CD4-positive, alpha-beta T cell treated with Interleukin-17A for 4 hours (primary cell): ENCODE measurements around the gene ARFIP1.
"Not testable (repeated sequence)": the region's sequence is repeated elsewhere in the genome, so short reads cannot be mapped to it uniquely, and the experiment has no call there.

ENCODE experiments used
- DNase-seq: peaks from one replicate; pipeline ENCODE4 v3.0.0-alpha.2; 2020; ENCODE audit warnings: mixed read lengths

Gene ARFIP1

GRCh38 chr4:152847376-152847775 is 67.6 kb downstream of the ARFIP1 start:
- DNase-seq, result no peak

DNA sequence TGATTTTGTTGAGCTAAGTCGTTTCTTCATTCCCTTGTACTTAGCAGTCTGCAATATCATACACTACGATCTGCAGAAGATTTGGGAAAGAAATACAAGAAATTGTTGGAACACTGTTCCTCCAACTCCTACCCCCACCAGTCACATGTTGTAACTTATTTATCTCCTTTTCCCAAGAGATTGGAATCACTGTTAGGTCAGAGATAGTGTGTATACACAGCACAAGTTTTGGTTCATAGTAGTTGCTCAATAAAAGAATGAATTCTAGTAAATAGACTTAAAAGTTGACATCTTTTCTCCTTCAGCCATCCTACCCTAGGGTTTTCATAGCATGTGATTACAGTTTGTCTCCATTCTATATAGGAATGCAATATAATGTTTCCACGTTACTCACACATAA is 68.8 kb downstream of the ARFIP1 start:
- no peak for DNase-seq

DNA sequence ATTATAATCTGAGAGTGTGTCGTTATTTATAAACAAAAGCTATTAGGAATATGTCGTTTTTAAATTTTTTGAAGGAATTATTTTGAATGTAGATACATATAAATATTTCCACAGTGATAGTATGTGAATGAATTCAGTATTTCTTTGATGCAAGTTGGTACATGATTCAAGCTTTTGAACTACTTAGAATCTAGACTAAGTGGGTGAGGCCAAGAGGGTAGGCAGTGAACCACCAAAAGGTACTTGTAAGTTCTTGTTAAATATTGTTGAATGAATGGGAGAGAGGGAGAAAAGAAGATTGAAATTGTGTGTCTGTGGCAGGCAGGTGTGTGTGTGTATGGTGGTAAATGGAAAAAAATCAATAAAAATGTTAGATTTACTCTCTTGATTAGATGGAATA is 69.6 kb downstream of the ARFIP1 start:
- no peak for DNase-seq

- DNase-seq, result peak; percentile 53
Observed at GRCh38 chr4:152850377-152850776, 70.6 kb downstream of the ARFIP1 start.

- DNase-seq, result no peak
Observed at GRCh38 chr4:152851226-152851625, 71.5 kb downstream of the ARFIP1 start.

GRCh38 chr4:152853293-152853692 is 73.5 kb downstream of the ARFIP1 start:
- no peak for DNase-seq

GRCh38 chr4:152854016-152854415 is 74.3 kb downstream of the ARFIP1 start:
- not testable (repeated sequence) for DNase-seq

DNA sequence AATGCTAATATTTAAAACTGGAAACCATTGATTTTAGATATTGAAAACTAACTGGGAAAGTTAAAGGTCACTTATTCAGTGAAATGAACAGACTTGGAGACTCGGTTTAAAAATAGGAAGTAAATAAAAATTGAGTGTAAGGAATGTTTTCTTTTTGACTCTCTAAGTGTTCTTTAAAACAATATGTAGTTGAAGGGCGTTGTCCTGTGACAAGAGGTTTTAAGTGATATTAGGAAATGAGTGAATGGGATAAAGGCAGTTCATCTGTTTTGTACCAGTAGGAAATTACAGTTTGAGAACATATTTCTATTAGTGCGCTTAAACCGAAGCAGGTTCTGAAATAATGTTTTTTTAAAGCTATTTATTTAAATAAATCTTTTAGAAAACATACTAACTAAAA is 77.2 kb downstream of the ARFIP1 start:
- no peak for DNase-seq

DNA sequence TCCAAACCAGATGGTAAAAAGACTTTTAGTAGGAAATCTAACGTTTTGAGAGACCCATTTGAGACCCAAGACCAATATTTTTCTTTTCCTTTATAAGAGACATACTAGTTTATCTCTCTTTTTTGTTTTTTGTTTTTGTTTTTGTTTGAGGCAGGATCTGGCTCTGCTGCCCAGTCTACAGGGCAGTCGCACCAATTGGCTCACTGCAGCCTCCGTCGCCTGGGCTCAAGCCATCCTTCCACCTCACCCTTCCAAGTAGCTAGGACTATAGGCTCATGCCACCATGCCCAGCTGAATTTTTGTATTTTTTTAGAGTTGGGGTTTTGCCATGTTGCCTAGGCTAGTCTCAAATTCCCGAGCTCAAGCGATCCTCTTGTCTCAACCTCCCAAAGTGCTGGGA is 79.2 kb downstream of the ARFIP1 start:
- DNase-seq, result no peak

DNA sequence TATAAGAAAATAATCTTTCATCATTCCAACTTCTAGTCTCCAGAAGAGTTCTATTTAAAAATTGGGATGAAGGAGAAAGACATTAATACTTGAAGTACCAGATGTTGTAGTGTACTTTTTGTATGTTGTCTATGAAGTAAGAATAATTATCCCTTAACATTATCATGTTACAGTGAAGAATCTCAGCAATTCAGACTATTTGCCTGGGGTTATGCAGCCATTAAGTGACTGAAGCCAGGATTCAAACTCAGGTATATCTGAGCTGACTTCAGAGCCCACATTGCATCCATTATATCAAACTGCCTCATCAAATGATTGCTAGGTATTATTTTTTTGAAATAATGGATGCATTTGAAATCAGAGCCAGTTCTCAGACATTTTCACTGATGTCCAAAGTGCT is 80.3 kb downstream of the ARFIP1 start:
- no peak for DNase-seq

- no peak for DNase-seq
Observed at GRCh38 chr4:152862608-152863007, 82.9 kb downstream of the ARFIP1 start.

GRCh38 chr4:152864361-152864760 is 84.6 kb downstream of the ARFIP1 start:
- DNase-seq, result no peak

DNA sequence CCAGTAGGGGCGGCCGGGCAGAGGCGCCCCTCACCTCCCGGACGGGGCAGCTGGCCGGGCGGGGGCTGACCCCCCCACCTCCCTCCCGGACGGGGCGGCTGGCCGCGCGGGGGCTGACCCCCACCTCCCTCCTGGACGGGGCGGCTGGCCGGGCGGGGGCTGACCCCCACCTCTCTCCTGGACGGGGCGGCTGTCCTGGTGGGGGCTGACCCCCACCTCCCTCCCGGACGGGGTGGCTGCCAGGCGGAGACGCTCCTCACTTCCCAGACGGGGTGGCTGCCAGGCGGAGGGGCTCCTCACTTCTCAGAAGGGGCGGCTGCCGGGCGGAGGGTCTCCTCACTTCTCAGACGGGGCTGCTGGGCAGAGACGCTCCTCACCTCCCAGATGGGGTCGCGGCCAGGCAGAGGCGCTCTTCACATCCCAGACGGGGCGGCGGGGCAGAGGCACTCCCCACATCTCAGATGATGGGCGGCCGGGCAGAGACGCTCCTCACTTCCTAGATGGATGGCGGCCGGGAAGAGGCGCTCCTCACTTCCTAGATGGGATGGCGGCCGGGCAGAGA is 86.8 kb downstream of the ARFIP1 start:
- DNase-seq, result not testable (repeated sequence)

DNA sequence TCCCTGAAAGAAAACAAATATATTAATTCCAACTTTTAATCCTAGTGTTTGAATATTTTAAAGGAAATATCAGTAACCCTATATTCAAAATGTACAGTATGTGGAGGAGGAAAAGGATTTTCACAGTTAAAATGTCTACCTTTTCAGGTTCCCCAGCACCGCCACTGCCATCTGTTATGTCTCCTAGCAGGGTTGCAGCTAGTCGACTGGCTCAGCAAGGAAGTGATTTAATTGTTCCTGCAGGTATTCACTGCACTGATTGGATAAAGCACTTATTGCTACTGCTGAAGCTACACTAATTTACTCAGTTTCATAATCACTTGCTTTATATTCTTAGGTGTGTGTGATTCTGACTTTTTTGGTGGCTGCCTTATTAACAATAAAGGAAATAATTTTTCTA is 90.9 kb downstream of the ARFIP1 start:
- DNase-seq, result no peak

GRCh38 chr4:152875261-152875660 is 95.5 kb downstream of the ARFIP1 start:
- no peak for DNase-seq

DNA sequence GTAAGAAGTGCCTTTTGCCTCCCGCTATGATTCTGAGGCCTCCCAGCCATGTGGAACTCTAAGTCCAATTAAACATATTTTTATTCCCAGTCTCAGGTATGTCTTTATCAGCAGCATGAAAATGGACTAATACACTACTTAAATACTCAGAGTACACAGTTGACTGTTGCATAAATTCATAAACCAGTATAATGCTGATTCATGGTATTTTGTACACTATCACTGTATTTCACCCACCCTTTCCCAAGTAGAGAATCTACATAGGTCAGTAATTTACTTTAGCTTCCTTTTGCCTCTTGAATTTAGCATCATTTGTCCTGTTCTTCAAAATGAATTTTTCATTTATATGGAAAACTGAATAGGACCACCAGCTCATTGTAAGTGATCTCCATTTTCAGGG is 98.1 kb downstream of the ARFIP1 start:
- no peak for DNase-seq

GRCh38 chr4:152880263-152880662 is 100.5 kb downstream of the ARFIP1 start:
- no peak for DNase-seq

DNA sequence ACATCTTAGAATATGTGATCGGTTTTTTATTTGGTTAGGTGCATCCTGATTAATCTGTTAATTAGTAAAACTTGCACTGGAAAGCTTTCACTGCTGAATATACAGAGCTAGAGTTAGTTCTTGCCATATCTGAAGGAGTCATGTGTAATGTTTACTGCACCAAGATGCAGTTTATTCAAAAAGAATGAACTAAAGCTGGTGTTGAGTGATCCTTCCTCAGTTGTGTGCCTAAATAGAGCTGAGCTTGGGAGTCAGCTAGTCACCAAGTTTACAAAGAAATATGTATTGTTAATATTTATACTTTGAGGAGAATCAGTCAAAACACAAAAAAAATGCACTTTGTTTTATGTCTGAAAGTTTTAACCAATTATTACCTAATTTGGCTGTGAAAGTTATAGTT is 102.2 kb downstream of the ARFIP1 start:
- no peak for DNase-seq

DNA sequence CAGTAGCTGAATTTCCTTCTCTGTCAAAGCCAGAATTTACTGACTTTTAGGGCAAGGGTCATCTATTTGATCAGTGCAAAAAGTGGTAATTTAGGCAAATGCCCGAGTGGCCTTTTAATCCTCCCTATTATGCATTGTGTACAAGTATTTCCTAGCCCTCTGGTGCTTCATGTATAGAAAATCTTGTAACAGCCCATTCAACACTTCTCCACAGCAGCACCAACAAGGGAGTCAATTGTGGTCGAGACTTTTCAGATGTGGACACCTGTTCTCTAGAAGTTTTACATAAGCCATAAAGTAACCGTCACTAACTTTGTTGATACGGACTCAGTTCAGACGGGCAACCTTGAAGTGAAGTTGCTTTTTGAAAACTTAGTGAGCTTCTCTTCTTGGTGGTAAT is 105.4 kb downstream of the ARFIP1 start:
- DNase-seq, result no peak

DNA sequence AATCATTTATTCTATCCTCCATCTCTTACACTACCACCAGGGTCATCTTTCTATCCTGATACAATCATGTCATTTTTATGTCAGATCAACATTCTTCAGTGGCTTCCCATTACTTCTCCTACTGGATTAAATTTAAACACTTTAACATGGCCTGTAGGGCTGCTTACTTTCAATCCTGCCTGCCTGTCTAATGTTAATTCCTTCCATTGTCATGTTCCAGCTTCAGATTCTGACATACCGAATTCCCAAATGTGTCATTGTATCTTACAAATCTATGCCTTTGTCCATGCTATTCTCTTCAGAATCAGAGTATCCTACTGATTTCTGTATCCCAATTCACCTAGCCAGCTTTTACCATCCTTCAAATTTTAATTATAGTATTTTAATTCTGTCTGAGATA is 106.4 kb downstream of the ARFIP1 start:
- no peak for DNase-seq

DNA sequence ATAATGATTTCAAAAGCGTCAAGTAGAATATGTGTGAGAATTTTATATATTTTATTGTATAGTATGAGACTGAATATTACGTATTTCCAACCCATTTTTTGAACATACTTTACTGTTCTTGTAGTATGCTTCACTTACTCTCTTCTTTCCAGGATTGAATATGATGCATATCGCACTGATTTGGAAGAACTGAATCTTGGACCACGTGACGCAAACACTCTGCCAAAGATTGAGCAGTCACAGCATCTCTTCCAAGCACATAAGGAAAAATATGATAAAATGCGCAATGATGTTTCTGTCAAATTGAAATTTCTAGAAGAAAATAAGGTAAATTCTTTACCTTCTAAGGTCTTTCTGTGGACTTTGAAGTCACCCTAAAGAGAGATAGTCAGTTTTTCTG is 108.2 kb downstream of the ARFIP1 start:
- no peak for DNase-seq

DNA sequence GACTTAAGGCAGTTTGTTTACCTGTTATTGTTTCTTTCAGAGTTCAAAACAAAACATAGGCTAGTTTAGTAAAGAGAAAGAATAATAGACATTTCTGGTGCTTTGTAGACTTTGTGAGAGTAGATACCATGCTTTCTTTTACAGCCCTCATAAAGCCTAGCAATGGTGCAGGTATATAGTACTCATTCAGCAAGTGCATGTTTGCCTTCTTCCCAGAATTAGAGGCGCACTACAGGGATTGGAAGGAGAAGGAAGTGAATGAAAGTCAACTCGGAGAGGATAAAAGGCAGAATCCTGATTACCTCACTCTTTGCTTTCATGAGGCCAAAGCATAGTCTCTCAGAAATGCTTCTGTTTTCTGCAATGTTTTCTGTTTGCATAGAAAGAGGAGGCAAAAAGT is 113.2 kb downstream of the ARFIP1 start:
- DNase-seq, result no peak

GRCh38 chr4:152894673-152895072 is 114.9 kb downstream of the ARFIP1 start:
- DNase-seq, result no peak

GRCh38 chr4:152896811-152897210 is 117.1 kb downstream of the ARFIP1 start:
- DNase-seq, result no peak

DNA sequence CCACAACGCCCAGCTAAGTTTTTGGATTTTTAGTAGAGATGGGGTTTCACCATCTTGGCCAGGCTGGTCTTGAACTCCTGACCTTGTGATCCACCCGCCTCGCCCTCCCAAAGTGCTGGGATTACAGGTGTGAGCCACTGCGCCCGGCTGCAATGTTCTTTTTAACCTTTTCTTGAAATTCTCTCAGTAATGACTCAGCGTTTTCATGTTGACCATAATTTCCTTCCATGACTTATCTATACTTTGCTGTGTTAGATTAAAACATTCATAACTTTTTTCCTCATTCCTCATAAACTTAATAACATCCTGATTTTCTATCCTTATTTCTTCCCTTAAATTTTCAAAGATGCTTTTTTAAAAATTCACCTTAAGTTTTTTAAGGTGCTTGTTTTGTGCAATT is 118.4 kb downstream of the ARFIP1 start:
- DNase-seq, result not testable (repeated sequence)

GRCh38 chr4:152898606-152899005 is 118.9 kb downstream of the ARFIP1 start:
- no peak for DNase-seq
